22Rv1 (cell line): ENCODE measurements around the gene RELB.

Source experiments
- H3K27ac ChIP-seq: fragments of 450-650 bp; 2 replicates; pipeline ENCODE4 v1.5.1; 2017
- ZFX ChIP-seq: fragments of 450-650 bp; IDR thresholded peaks from 2 replicates; pipeline ENCODE4 v1.6.1; 2017; ENCODE audit warnings: antibody characterized with exemption, borderline replicate concordance
- TF ChIP-seq, protein P1 (sequence below): fragments of 450-650 bp; IDR thresholded peaks from 2 replicates; pipeline ENCODE4 v1.5.1; 2017; ENCODE audit warnings: mild to moderate bottlenecking

The RELB gene

DNA sequence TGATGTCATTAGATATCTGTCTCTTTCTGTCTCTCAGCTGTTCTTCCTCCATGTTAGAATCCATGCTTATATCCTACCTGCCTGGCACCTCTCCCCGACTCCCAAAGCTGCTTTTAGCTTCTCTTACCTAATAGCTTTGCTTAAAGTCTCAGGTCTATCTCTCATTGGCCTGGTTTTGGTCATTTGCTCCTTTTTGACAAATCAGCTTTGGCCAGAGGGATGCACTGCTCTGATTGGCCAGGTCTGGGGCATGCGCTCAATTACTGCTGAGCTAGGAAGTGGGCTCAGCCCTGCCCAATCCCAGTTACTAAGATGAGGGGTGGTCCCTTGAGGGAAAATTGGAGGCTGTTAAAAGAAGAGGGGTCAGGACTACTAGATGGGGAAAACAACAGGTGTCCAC is 26.1 kb downstream of the RELB start:
- TF ChIP-seq, protein P1, sequence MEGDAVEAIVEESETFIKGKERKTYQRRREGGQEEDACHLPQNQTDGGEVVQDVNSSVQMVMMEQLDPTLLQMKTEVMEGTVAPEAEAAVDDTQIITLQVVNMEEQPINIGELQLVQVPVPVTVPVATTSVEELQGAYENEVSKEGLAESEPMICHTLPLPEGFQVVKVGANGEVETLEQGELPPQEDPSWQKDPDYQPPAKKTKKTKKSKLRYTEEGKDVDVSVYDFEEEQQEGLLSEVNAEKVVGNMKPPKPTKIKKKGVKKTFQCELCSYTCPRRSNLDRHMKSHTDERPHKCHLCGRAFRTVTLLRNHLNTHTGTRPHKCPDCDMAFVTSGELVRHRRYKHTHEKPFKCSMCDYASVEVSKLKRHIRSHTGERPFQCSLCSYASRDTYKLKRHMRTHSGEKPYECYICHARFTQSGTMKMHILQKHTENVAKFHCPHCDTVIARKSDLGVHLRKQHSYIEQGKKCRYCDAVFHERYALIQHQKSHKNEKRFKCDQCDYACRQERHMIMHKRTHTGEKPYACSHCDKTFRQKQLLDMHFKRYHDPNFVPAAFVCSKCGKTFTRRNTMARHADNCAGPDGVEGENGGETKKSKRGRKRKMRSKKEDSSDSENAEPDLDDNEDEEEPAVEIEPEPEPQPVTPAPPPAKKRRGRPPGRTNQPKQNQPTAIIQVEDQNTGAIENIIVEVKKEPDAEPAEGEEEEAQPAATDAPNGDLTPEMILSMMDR: no peak
- no peak for TF ChIP-seq ZFX

DNA sequence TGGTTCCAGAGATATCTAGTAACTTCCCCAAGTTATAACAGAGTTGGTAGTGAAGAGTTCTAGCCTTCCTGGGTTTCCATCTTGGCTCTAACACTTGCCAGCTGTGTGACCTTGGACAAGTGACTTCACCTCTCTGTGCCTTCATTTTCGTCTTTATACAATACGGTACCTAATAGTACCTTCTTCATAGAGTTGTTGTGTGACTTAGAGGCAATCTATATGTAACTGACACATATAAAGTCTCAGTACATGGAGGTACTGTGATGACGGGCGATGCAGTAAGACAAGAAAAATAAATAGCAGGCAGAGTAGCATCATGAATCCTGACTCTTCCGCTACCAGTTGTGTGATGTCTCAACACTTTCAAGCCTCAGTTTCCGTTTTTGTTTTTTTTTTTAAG is 29.6 kb downstream of the RELB start:
- TF ChIP-seq ZFX: no peak
- TF ChIP-seq, protein P1: no peak

More for the DNA sequence above, 26.1 kb downstream of the RELB start:
- no peak overlapping the region for H3K27ac ChIP-seq

DNA sequence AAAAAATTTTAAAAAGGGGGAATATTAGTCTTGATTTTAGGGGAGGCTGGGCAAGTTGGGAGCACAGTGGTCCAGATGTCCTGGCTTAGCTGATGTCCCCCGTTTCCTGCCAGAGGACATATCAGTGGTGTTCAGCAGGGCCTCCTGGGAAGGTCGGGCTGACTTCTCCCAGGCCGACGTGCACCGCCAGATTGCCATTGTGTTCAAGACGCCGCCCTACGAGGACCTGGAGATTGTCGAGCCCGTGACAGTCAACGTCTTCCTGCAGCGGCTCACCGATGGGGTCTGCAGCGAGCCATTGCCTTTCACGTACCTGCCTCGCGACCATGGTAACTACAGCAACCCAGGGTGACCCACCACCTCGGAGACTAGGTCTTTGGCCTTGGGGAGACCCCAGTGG is 31.2 kb downstream of the RELB start:
- no peak overlapping the region for H3K27ac ChIP-seq
- TF ChIP-seq ZFX: no peak
- TF ChIP-seq, protein P1: no peak

More for the DNA sequence above, 29.6 kb downstream of the RELB start:
- H3K27ac ChIP-seq: no peak overlapping the region

DNA sequence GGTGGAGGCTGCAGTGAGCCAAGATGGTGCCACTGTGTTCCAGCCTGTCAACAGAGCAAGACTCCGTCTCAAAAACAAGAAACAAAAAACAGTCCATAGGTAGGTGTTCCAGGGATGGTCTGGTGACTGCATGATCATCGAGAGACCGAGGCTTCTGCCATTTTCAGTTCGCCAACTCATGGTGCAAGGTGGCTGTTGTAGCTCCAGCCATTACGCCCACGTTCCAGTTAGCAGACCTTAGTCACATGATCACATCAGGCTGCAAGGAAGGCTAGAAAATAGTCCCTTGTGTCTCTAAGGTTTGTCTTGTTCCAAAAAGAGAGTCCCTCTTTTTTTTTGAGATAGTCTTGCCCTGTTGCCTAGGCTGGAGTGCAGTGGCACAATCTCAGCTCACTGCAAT is 34.5 kb downstream of the RELB start:
- TF ChIP-seq, protein P1: no peak
- no peak for TF ChIP-seq ZFX
- H3K27ac ChIP-seq: no peak overlapping the region

DNA sequence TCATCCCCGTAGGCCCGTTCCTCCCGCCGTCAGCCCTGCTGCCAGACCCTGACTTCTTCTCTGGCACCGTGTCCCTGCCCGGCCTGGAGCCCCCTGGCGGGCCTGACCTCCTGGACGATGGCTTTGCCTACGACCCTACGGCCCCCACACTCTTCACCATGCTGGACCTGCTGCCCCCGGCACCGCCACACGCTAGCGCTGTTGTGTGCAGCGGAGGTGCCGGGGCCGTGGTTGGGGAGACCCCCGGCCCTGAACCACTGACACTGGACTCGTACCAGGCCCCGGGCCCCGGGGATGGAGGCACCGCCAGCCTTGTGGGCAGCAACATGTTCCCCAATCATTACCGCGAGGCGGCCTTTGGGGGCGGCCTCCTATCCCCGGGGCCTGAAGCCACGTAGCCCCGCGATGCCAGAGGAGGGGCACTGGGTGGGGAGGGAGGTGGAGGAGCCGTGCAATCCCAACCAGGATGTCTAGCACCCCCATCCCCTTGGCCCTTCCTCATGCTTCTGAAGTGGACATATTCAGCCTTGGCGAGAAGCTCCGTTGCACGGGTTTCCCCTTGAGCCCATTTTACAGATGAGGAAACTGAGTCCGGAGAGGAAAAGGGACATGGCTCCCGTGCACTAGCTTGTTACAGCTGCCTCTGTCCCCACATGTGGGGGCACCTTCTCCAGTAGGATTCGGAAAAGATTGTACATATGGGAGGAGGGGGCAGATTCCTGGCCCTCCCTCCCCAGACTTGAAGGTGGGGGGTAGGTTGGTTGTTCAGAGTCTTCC is 36.3 kb downstream of the RELB start:
- TF ChIP-seq, protein P1: no peak
- TF ChIP-seq ZFX: no peak
- H3K27ac ChIP-seq: no peak overlapping the region

DNA sequence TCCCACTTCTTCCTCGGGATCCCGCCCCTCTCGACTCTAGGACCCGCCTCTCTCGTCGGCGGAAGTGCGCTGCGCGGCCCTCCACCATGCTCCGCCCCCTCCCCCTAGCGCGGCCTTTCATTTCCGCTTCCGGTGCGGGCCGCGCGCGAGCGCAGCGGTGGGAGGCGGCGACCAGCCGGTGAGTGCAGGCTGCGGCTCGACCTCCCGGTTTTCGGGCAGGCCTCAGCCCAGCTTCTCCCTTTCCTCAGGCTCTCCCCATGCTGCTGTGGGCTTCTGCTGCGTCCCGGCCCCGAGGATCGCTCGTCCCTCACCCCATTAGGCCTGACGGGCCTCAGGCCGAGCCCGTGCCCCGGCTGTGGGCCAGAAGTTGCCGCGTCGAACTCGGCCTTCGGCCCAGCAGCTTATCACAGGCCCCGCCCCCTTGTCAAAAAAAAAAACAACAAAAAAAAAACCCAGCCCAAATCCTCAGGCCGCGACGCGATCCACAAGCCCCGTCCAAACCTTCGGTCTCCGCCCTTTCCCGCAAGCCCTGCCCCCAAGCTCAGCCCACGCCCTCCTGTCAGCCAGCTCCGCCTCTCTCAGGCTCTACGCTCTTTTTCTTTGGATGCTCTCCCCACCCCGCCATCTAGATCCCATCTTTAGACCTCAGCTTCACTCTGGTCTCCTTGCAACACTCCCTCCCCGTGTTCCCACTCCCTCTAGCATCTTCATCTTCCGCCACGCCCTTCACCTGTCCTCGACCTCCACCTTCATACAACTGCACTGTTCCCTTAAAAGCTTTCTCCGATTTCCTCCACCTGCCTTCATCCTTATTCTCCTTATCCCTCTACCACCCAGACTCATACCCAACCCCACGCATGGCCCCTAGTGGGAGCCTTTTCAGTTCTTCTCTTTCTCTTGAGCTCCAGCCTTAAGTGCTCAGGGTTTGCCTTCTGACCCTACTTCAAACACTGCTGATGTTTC is 37.9 kb downstream of the RELB start, which contains the start of gene CLASRP:
Gene CLASRP, plus strand, starts transcription at position 115 of the 963 bp plus-strand sequence. CDS start 1,168 bp downstream, outside the sequence.
- no peak for TF ChIP-seq ZFX
- TF ChIP-seq, protein P1: no peak

More for the DNA sequence above, 37.9 kb downstream of the RELB start, which contains the start of gene CLASRP:
- peak within 1 kb of the TSS; percentile 95 for H3K27ac ChIP-seq
